SK-N-SH treated with all-trans-retinoic acid at 6 μM for 48 hours (cell line): ENCODE data around the gene TRPV5.

Experiments used
- CSRNP3 ChIP-seq: fragments of 250-450 bp; sonication (Bioruptor Pico); IDR thresholded peaks from 2 replicates; pipeline ENCODE4 v1.5.1; 2021; ENCODE audit warnings: mild to moderate bottlenecking, moderate library complexity
- GLIS3 ChIP-seq: fragments of 250-450 bp; sonication (Bioruptor Pico); IDR thresholded peaks from 2 replicates; pipeline ENCODE4 v1.5.0; 2020; ENCODE audit warnings: mild to moderate bottlenecking, moderate library complexity
- POU6F1 ChIP-seq: fragments of 250-450 bp; sonication (Bioruptor Pico); IDR thresholded peaks from 2 replicates; pipeline ENCODE4 v1.8.0; 2021; ENCODE audit warnings: low read depth, mild to moderate bottlenecking, moderate library complexity, borderline replicate concordance
- ZC3H10 ChIP-seq: fragments of 250-450 bp; sonication (Bioruptor Pico); IDR thresholded peaks from 2 replicates; pipeline ENCODE4 v1.5.1; 2021; ENCODE audit warnings: mild to moderate bottlenecking, moderate library complexity
- ZFP3 ChIP-seq: fragments of 250-450 bp; sonication (Bioruptor Pico); IDR thresholded peaks from 2 replicates; pipeline ENCODE4 v1.5.0; 2020; ENCODE audit warnings: mild to moderate bottlenecking, moderate library complexity
- ZNF70 ChIP-seq: fragments of 450-650 bp; formaldehyde crosslinking; IDR thresholded peaks from 2 replicates; pipeline ENCODE4 v1.5.0; 2020; ENCODE audit warnings: mild to moderate bottlenecking, moderate library complexity

GRCh38 chr7:142943706-142944268 is 10.2 kb upstream of the TRPV5 start:
- TF ChIP-seq GLIS3 (CRISPR knock-in tag) (no peak), CSRNP3 (CRISPR knock-in tag) (no peak), ZC3H10 (no peak), ZNF70 (CRISPR knock-in tag) (no peak), ZFP3 (no peak), POU6F1 (no peak)
